Measurements from ENCODE around the gene PHLDA1.
A peak's percentile ranks its signal among the peaks of the same experiment; 100 is the strongest.

Gene PHLDA1

GRCh38 chr12:76037130-76038103, 5.8 kb upstream of the PHLDA1 start:
- DNase-seq: peak; percentile 60

DNA sequence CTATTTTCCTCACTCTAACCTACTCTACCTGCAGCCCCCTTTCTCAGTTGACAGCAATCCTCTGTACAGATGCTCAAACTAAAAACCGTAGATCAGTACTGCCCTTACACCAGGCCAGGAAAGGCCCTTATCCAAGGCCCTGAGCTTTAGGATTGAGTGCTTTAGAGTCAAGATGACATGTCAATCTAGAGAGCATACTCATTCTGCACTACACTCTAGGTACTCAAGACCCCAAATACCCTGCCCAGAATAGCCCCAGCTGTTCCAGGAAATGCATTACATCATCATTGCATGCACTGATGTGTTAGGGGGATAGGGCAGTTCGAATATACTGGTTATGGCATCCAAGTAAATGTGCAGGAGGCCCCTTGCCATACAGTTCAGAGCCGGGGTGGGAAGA, 3.5 kb upstream of the PHLDA1 start:
- no peak for DNase-seq

- DNase-seq: no peak
Observed at GRCh38 chr12:76033081-76034011, 1.8 kb upstream of the PHLDA1 start.

DNA sequence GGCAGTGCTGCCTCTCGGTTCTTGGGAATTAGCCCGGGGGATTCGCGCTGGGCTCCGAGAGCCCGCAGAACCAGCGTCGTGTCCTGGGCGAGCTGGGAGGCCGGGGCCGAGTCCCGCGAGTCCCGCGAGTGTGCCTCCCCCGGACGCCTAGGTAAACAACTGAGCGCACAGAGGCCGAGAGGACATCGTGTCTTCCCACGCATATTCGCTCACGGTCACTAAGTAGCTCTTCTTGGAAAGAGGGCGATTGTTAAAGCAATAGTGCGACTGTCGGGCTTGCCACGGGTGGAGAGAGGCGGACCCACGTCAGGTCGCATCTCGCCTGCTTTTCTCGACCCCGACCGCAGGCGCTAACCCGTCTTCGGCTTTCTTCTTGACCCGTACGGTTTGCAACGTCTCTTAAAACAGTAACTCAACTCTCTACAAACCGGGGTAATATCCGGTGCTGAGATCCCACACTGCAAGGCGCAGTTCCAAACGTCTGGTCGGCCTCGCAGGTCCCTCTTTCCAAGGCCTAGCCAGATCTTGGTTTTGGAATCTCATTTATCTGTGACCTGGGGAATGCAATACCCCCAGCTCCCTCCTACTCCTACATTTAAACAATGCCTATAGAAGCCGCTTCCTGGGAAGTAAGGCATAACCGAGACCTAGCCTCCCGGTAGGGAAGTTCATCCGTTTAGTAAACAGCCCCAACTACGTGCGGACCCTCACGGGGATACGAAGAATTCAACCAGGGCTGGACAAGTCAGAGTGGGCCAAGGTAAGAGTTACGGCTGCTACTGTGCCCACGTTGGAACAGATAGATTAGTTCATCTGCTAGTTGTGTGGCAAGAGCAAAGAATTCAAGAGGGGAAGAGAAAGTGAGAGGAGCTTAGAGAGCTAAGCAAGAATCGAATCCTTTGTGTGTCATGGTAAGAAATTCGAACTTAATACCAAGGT, 736 bp upstream of the PHLDA1 start:
- DNase-seq: no peak

DNA sequence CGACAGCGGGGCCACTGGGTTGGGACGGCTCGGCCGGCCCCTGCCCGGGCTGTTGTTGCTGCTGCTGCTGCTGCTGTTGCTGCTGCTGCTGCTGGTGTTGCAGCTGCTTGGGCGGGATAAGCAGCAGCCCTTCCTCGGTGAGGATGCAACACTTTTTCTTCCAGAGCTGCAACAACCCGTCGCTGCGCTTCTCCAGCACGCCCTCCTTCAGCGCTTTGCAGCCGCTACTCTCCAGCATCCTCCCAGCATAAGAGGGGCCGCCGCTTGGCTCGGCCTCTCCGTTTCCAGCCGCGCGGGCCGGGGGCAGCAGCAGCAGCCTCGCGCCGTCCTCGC, 529 bp downstream of the PHLDA1 start:
- no peak for DNase-seq

DNA sequence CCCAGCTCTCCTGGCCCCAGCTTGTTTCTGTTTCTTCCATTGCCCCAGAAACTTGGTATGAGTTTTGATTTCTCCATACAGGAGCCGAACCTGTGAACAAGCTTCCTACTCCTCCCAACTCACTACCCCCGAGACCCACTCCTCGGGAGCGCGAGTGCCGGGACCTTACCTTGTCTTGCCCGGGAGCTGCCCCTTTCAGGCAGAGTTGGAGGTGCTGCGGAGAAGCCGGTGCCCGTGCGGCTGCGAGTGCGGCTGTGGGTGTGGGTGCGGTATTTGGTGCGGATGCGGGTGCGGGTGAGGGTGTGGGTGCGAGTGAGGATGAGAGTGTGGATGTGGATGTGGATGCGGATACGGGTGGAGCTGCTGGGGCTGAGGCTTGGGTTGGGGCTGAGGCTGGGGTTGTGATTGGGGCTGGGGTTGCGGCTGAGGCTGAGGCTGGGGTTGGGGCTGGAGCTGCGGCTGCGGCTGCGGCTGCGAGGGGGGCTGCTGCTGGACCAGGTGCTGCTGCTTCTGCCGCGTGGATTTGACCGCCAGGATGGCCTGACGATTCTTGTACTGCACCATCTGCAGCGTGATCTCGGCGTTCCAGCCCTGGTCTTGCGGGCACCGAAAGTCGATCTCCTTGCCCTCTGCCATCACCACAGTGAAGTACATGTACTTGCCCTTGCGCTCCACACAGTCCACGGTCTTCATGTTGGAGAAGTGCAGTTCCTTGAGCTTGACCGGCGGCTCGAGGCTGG, 1.1 kb downstream of the PHLDA1 start:
- no peak for DNase-seq

DNA sequence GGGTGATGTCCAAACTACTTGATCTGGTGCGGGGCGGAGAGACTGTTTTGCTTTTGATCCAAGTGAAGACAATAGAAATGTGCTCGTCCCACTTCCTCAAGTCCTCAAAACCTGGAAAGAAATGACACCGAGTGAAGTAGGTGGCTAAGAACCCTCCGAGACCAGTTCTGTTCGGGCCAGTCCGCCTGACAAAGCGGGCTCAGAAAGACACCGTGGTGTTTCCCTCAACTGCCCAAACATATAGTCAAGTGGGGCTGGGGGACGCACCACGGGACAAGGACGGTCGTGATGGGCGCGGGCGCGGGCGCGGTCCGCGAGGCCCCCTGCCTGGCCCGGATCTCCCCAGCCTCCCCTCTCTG, 1.6 kb downstream of the PHLDA1 start:
- DNase-seq: no peak

- DNase-seq: no peak
Observed at GRCh38 chr12:76028571-76029277, 2.9 kb downstream of the PHLDA1 start.

DNA sequence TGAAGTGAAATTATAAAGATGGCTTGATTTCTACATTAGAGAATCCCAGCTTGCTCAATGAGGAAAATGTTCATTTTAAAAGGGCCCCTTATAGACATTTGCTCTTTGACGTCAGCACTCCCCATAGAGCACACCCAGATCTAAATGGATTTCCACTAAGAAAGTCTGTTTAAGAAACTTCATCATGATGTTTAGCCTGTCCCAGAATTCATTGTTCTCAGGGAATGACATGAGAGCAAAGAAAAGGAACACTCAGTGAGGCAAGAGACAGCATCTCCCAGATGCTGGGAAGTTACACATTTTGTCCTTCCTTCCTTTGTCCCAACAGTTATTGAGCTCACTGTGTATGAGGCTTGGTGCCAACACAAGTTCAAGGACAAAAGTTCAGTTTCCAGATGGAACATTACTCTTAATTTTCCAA, 4.9 kb downstream of the PHLDA1 start:
- DNase-seq: no peak

DNA sequence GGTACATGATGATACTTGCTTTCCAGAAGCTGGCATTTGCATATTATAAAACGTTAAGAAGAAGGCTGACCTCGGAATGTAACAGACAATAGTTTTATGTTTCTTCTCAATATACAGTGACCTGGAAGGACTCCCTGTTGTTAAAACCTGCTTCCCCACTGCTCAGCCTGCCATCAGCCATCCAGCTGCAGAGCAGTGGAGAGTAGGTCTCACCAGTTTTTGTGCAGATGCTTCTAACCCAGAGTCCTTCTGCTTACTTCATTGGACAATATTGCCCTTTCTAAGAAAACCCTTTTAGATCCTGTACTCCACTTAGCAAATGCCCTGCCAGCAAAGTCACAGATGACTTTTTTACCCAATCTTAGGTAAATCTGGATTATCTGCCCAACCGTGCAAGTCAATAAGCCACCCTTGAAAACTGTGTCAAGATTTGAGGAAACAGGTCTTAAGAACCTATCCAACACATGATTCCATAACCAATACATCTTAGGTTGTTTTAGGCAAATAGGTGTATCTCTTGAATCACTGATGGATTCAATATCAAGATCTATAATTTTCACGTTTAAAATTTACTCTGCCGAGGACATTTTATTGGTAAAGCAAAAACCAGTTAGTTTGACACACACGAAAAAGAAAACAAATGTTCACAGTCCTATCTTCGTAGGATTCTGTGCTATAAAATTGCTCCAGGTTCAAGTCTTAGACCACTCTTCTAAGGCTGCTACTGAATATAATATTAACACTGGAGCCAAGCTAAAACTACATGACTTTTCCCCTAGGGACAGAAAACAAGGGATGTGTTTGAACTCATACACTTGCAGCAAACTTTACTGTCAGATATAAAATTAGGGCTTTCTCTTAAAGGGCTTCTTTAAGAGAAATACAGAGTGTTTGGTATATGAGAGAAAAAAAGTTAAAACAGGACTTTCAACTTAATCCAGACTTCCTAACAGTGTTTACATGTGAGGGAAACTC, 5.7 kb downstream of the PHLDA1 start:
- no peak for DNase-seq

DNA sequence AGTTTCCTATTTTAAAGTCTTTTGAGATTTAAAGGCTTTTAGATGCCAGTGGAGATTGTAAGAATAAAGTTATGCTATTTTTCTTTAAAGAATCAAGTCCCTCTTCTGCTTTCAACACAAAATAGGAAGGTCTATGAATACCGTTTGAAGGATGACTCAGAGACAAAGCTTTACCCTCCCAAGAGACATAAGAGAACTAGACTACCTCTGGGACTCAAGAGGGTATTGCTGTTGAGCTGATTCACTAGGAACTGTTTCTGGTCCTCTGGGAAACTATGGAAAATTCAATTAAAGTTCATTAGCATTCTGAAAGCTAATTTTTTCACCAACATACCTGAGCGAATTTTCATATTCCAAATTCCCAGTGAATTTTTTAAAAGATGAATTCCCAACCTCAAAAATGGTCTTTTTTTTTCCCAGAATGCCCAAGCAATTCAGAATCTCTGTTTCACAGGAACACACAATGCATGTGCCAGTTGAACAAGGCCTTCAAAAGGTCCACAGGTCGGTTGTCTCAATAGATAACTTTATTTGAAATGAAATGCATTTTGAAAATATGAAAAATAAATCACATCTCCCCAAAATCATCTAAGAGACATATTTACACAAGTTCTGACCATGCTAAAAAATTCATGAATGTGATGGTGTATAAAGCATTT, 6.5 kb downstream of the PHLDA1 start:
- no peak for DNase-seq

DNA sequence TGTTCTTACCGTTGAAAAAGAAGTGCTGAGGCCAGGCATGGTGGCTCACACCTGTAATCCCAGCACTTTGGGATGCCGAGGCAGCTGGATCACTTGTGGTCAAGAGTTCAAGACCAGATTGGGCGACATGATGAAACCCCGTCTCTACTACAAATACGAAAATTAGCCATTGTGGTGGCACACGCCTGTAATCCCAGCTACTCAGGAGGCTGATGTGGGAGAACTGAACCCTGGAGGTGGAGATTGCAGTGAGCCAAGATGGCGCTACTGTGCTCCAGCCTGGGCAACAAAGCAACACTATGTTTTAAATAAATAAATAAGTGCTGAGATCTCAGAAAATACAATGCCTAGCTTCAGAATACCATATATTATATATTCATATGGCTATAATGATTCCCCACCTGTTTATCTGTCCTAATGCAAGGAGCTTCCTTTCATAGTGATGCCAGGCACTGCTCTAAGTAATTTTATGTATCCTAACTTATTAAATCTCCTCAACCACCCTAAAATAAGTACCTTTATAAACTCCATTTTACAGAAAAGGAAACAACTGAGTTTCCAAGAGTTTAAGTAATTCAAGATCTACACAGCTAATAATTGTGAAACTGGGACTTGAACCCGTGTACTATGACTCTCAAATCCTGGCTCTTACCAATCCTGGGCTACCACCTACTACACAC, 7.3 kb downstream of the PHLDA1 start:
- no peak for DNase-seq

GRCh38 chr12:76023069-76023690, 8.4 kb downstream of the PHLDA1 start:
- DNase-seq: no peak

DNA sequence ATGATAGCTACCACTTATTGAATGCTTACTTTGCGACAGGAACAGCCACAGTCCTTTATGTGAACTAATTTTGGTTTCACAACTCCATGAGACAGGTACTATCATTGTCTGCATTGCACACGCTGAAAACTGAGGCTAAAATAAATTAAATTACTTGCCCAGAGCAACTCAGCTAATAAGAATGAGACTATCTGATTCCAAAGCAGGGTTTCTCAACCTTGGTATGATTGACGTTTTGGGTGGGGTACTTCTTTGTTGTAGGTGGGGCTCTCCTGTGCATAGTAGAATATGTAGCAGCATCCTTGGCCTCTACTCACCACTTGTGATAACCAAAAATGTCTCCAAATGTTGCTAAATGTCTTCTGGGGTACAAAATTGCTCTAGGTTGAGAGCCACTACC, 9.1 kb downstream of the PHLDA1 start:
- DNase-seq: no peak

- no peak for DNase-seq
Observed at GRCh38 chr12:76020731-76021672, 10.6 kb downstream of the PHLDA1 start.

- DNase-seq: no peak
Observed at GRCh38 chr12:76020281-76020680, 11.3 kb downstream of the PHLDA1 start.

DNA sequence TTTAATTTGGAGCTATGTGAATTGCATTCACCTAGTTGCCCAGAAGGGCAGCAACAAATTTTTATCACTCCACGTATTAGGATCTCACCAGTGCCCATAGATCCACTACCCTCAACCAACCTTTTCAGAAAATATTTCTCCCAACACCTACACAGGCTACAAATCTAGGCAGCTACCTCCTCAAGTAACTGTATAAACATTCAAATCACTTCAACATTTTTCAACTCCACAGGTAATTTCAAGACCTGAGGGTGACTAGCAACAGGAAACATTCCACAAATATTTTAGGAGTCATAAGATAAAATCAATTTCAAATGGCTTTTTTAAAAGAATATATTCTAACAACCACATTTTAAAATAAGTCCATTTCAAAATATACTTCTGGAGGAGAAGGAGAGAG, 12.9 kb downstream of the PHLDA1 start:
- no peak for DNase-seq
